GM10847 (cell line): ENCODE results near the gene TBCK.

Experiments used
- POLR2A ChIP-seq: IDR thresholded peaks from 2 replicates; pipeline ENCODE4 v1.6.1; 2011; ENCODE audit not compliant: insufficient read length; ENCODE audit errors: extremely low read depth

Gene TBCK

DNA sequence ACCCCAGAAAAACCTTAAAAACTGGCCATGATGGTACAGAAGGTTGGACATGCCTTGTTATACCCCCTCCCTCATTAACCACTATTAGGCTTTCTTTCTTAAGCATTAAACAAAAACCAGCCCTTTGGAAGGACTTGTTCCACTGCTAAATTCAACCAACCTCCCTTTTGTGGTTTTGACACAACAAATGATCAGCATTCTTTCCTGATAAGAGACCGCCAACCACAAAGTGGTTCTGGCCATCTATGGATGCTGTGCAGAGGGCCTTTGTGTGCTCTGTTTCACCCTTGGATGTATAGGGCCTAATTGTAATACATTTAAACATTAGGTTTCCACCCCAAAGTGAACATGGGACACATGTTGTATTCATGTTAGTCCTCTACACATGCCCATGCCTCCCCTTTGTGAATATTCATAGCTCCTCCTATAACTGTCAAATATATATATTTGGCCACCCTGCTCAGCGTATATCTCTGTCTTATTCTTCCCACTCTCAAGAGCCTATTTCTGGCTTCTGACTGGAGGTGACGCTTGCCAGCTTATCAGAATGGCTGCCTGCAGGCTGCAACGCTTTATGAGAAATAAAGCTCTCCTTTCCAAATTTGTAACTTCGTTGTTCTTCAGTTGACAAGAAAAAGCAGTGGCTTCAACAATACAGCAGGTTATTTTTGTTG is 294.1 kb downstream of the TBCK start:
- TF ChIP-seq POLR2A: no peak

- no peak for TF ChIP-seq POLR2A
Measured at GRCh38 chr4:106019771-106020170, 296.2 kb downstream of the TBCK start.

- TF ChIP-seq POLR2A: no peak
Measured at GRCh38 chr4:106017975-106018374, 298.0 kb downstream of the TBCK start.

DNA sequence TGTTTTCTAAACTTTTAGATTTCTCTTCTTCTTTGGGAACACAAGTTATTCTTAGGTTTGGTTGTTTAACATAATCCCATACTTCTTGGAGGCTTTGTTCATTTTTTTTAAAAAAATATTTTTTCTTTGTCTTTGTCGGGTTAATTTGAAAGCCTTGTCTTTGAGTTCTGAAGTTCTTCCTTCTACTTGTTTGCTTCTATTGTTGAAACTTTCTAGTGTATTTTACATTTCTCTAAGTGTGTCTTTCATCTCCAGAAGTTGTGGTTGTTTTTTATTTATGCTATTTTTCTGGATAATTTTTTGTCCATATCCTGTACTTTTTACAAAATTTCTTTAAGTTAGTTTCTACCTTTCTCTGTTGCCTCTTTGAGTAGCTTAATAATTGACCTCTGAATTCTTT is 304.6 kb downstream of the TBCK start:
- TF ChIP-seq POLR2A: no peak

GRCh38 chr4:106010761-106011160 is 305.2 kb downstream of the TBCK start:
- no peak for TF ChIP-seq POLR2A

DNA sequence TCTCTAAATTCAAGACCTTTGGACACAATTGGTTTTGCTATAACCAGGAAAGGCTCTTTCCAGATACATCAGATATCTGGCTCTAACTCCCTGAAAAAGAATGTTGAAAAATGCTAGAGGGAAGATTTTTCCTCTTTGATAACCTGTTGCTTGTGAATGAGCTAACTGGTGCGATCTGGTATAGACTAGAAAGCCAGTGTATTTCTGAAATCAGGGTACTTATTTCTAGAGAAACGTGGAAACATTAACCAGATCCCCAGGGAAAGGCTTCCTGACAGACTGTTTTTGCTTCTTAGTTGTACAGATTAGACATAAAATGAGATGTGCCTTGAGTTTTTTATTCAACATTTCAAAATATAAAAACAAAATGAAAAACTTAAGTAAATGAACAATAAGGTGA is 313.0 kb downstream of the TBCK start:
- TF ChIP-seq POLR2A: no peak

DNA sequence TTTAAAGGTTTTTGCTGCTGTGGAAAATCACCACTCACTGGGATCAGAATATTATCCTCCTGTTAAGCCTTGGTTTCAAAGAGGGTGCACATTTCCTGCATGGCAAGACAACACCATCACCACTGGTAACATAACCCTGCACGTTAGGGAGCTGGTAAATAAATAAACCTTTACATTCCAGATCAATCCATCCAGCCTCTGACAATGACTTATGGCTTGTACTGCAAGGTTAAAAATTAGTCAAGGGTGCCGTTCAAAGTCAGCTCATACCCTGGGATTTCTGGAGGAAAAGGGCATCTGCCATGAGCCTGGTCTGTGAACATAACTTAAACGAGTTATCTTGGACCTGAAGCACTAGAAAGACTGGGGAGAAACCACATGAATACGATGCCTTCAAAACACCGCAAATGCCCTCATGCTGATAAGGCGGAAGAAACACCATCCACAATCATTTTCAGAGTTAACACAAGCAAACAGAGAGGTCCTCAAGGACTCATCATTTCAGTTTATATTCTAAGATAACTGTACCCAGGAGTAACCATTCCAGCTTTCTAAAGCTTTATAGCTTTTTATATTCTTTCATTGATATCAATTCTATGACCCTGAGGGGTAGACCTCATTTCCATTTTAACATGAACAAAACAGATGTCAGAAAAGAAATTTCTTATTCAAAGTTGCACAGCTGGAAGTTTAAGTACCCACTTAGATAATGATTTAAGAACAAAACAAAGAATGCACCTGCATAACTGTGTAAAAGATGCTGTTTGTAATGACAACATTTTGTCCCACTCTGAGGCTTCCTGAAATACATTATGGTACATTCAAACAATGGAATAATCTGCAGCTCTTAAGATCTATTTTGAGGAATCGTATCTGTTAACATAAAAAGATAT is 317.6 kb downstream of the TBCK start:
- no peak for TF ChIP-seq POLR2A

DNA sequence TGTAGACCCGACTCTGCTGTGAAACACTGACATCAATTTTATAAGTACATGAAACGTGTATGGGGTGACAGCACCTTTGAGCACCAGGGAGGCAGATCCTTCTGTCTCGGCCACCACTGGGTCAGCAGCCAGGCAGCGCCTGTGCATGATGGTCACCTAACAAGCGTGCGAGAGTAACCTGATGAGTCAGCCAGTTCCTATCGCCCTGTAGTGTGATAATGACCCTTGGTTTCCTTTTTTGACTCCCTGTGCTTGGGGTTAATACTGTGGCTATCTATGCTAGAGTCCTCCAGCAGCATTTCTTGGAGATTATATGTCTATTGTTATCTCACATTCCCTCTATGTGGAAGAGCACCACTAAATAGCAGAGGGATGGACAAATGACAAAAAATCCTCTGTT is 319.2 kb downstream of the TBCK start:
- no peak for TF ChIP-seq POLR2A

DNA sequence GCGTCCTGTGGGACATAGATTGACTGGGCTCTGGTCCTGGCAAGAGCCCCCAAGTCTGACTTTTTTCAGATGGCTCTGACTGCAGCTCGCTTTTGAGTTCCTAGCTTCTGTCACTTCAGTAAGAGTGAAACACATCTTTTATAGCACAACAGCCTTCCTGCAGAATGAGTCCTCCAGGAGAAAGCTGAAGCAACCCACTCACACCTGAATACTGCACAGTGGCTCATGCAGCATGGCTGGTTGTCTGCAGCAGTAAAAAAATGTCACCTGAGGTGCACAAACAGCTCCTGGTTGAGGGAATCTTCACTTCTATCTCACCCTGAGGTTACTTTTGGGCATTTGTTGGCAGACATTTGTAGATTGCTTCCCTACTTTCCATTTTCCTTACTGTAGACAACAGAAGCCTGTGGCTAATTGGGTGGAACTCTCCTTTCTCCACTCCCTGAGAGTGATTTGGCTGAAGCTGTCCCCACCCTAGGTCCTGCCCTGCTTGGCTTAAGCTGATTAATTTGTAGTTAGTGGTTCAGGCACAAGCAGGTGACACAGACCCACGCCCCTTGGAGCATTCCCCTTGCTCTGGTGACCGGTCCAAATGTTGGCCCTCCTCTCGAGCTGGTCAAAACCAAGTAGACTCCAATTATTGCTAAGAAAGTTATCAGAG is 321.0 kb downstream of the TBCK start:
- no peak for TF ChIP-seq POLR2A

- TF ChIP-seq POLR2A: no peak
Measured at GRCh38 chr4:105994061-105994460, 321.9 kb downstream of the TBCK start.

DNA sequence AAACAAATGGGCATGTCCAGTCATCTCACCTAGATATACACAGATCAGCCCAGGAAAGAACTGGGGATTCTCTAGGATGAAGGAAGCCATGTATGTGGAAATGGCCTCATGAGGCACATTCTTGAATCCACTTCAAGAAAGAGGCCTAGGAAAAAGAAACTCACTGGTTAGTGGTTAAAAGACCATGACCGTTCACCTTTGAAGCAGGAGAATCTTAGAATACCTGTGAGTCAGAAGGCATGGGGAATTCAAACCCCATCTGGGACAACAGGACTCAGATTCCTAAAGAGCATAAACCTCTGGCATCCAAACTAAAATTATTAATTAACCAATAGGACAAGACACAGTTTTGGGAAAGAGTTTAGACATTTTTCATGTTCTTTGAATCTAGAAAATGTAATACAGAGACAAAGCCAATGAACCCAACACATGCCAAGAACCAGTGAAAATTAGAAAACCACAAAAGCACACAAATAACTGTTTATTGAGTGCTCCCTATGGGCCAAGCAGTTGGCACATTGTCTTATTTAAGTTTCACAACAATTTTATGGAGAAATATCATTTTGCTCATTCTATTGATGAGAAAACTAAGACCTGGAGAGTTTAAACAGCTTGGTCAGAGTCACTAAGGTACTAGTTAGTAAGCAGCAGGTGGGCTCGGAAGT is 323.2 kb downstream of the TBCK start:
- no peak for TF ChIP-seq POLR2A

GRCh38 chr4:105991726-105992125 is 324.3 kb downstream of the TBCK start:
- TF ChIP-seq POLR2A: no peak
